Esophagus squamous epithelium (tissue), 4 donors: Measurements from ENCODE around the gene SCAANT1.

Experiments
- CTCF ChIP-seq, 6 experiments: fragments of 450-650 bp in 4 of 6; fragments of 200-600 bp in 2 of 6; sonication (generic) in 2 of 6; IDR thresholded peaks; one replicate each; pipeline ENCODE4 v1.5.1; 2016 to 2019; ENCODE audit warnings: antibody characterized with exemption in 6 of 6, mild to moderate bottlenecking in 4 of 6, moderate library complexity in 4 of 6
- POLR2A ChIP-seq, 4 donors: fragments of 450-650 bp; IDR thresholded peaks; one replicate each; pipeline ENCODE4 v1.6.1; 2017; ENCODE audit warnings: antibody characterized with exemption in 4 of 4, mild to moderate bottlenecking in 4 of 4, moderate library complexity in 3 of 4

- TF ChIP-seq CTCF (IDR thresholded peaks at IDR 0.05) (no peak), POLR2A (IDR thresholded peaks at IDR 0.05) (no peak)
Measured at GRCh38 chr3:63951492-63952247, 39.5 kb upstream of the SCAANT1 start.
